Measurements from ENCODE around the gene MYD88.

MYD88 gene

GRCh38 chr3:38138349-38139190, at the start of gene MYD88:
Gene MYD88 (plus strand): TSS chr3:38138661. CDS start chr3:38138701, 40 bp downstream.
- H3K4me1 Mint-ChIP-seq (ENCODE audit: low read depth): peaks cover 80% of the 10 kb centered on the region
- H3K36me3 Mint-ChIP-seq (ENCODE audit: low read depth): peaks cover 66% of the 10 kb centered on the region
- intact Hi-C loops (cut with micrococcal nuclease): loop anchor here (5.0 kb wide), 2 partner anchors 209 to 1244 kb away; partner anchors contain the start of genes SLC25A38 and XYLB
- H3K4me3 Mint-ChIP-seq: peak within 1 kb of the TSS; percentile 96
- H3K9me3 Mint-ChIP-seq: no peaks in the 10 kb centered on the region
- peak within 1 kb of the TSS; percentile 98 for H3K27ac Mint-ChIP-seq
- no peaks in the 10 kb centered on the region for H3K27me3 Mint-ChIP-seq

DNA sequence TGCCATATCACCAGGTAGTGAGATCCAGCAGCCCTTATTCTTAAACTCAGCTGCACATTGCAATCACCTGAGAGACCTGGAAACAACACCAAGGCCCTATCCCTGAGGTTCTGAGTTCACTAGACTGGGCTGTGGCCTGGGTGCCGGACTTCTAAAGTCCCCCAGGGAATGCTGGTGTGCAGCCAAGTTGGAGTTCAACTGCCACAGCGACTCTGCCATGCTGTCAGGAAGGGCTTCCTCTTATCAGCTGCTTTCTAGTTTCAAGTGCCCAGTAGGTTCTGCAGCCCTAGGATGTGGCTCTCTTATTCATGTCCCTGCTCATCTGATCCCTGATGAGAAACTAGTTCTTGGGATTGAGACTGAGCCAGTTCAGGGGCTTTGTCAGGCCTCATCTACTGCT, 49.3 kb upstream of the MYD88 start:
- H3K4me1 Mint-ChIP-seq (ENCODE audit: low read depth): no peaks in the 10 kb centered on the region
- H3K36me3 Mint-ChIP-seq (ENCODE audit: low read depth): peaks cover 4% of the 10 kb centered on the region
- no peak overlapping the region for H3K4me3 Mint-ChIP-seq
- no peak overlapping the region for H3K27ac Mint-ChIP-seq
- H3K9me3 Mint-ChIP-seq: peaks cover 5% of the 10 kb centered on the region
- intact Hi-C loops (cut with micrococcal nuclease): no loop called here
- H3K27me3 Mint-ChIP-seq: peaks cover 2% of the 10 kb centered on the region

DNA sequence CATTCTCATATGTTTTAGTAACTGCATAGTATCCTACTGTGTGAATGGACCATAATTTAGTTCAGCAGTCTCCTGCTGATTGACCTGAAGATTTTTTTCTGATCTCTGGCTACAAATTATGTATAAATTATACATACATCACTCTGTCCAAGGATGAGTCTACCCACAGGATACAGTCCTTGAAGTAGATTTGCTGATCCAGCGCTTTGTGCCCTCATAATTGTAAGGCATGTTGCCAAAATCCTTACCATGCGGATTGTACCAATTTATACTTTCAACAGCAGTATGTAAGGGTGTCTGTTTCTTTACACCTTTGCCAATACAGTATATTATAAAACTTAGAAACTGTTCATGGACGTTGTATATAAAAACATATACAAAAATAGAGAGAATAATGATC, 48.0 kb upstream of the MYD88 start:
- Mint-ChIP-seq H3K9me3 (no peaks in the 10 kb centered on the region), H3K4me1 (ENCODE audit: low read depth) (no peaks in the 10 kb centered on the region), H3K27me3 (peaks cover 2% of the 10 kb centered on the region), H3K4me3 (no peak overlapping the region), H3K36me3 (ENCODE audit: low read depth) (no peaks in the 10 kb centered on the region), H3K27ac (no peak overlapping the region)
- intact Hi-C loops (cut with micrococcal nuclease): no loop called here

GRCh38 chr3:38094999-38095398, 43.5 kb upstream of the MYD88 start:
- H3K4me3 Mint-ChIP-seq: no peak overlapping the region
- H3K27me3 Mint-ChIP-seq: peaks cover 2% of the 10 kb centered on the region
- no peak overlapping the region for H3K27ac Mint-ChIP-seq
- H3K36me3 Mint-ChIP-seq (ENCODE audit: low read depth): no peaks in the 10 kb centered on the region
- no peaks in the 10 kb centered on the region for H3K4me1 Mint-ChIP-seq (ENCODE audit: low read depth)
- intact Hi-C loops (cut with micrococcal nuclease): no loop called here
- H3K9me3 Mint-ChIP-seq: no peaks in the 10 kb centered on the region

GRCh38 chr3:38095669-38096483, 42.6 kb upstream of the MYD88 start:
- Mint-ChIP-seq H3K27me3 (peaks cover 2% of the 10 kb centered on the region), H3K27ac (no peak overlapping the region), H3K4me3 (no peak overlapping the region), H3K9me3 (no peaks in the 10 kb centered on the region), H3K36me3 (ENCODE audit: low read depth) (no peaks in the 10 kb centered on the region), H3K4me1 (ENCODE audit: low read depth) (no peaks in the 10 kb centered on the region)
- intact Hi-C loops (cut with micrococcal nuclease): no loop called here

DNA sequence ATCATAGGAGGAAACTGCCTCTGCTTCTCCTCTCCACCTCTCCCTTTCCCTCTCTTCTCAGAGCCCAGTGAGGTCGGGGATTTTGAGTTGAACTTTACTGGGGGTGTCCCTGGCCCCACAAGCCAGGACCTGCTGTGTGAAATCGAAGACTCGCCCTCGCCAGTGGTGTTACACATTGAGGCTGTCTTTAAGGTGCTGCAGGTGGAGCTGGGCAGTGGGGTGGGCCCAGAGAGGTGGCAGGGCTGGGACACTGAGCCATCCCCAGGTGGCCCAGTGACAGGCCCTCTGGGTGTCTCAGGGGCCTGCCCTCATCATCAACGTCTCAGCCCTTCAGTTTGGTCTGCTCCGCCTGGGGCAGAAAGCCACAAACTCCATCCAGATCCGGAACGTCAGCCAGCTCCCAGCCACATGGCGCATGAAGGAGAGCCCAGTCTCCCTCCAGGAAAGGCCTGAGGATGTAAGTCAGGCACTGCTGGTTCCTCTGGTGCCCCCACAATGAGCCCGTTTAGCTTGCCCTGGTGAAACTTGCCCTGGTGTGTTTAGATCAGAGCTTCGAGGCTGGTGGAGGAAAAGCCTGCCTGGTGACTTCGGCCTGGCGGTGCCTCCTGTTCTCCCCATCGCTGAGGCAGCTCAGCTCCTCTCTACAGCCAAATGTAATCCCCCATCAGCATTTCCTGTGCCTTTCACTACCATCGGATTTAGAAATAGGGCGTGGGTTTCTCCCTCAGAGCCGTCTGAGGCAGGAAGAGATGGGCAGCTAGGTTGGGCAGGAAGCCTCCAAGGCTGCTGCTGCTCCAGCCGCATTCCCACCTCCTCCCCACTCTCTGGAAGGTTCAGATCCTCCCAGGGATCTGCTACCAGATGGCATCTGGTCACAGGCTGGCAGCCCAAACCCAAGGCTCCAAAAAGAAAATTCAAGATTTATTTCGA, 40.8 kb upstream of the MYD88 start:
- intact Hi-C loops (cut with micrococcal nuclease): no loop called here
- Mint-ChIP-seq H3K4me1 (ENCODE audit: low read depth) (peaks cover 13% of the 10 kb centered on the region), H3K9me3 (no peaks in the 10 kb centered on the region), H3K36me3 (ENCODE audit: low read depth) (no peaks in the 10 kb centered on the region), H3K4me3 (no peak overlapping the region), H3K27ac (no peak overlapping the region), H3K27me3 (peaks cover 2% of the 10 kb centered on the region)

GRCh38 chr3:38098376-38098723, 40.1 kb upstream of the MYD88 start:
- Mint-ChIP-seq H3K4me1 (ENCODE audit: low read depth) (peaks cover 19% of the 10 kb centered on the region), H3K27me3 (no peaks in the 10 kb centered on the region), H3K36me3 (ENCODE audit: low read depth) (no peaks in the 10 kb centered on the region), H3K9me3 (no peaks in the 10 kb centered on the region), H3K4me3 (no peak overlapping the region), H3K27ac (no peak overlapping the region)
- intact Hi-C loops (cut with micrococcal nuclease): no loop called here

DNA sequence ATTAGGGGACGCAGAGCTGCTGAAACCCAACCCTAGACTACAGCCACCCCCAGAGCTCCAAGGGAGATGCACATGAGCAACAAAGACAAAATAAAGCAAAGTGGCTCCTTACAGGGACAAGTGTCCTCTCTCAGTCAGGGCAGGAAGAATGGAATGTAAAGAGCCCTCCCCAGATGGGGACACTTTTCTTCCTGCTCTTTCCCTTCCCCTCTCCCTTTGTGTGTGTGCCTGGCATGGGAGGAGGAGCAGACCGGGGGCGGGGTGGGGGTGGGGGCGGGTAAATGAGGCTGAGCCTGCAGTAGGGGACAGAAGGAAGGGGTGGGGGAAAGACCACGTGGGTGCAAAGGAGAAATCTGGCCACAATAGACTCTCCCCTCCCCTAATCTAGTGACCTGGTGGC, 38.9 kb upstream of the MYD88 start:
- no peak overlapping the region for H3K27ac Mint-ChIP-seq
- H3K36me3 Mint-ChIP-seq (ENCODE audit: low read depth): no peaks in the 10 kb centered on the region
- H3K9me3 Mint-ChIP-seq: no peaks in the 10 kb centered on the region
- H3K4me3 Mint-ChIP-seq: no peak overlapping the region
- intact Hi-C loops (cut with micrococcal nuclease): no loop called here
- H3K4me1 Mint-ChIP-seq (ENCODE audit: low read depth): peaks cover 19% of the 10 kb centered on the region
- no peaks in the 10 kb centered on the region for H3K27me3 Mint-ChIP-seq

GRCh38 chr3:38100498-38100897, 38.0 kb upstream of the MYD88 start:
- H3K4me1 Mint-ChIP-seq (ENCODE audit: low read depth): peaks cover 19% of the 10 kb centered on the region
- H3K4me3 Mint-ChIP-seq: no peak overlapping the region
- H3K9me3 Mint-ChIP-seq: peaks cover 5% of the 10 kb centered on the region
- H3K27ac Mint-ChIP-seq: no peak overlapping the region
- no peaks in the 10 kb centered on the region for H3K27me3 Mint-ChIP-seq
- intact Hi-C loops (cut with micrococcal nuclease): no loop called here
- H3K36me3 Mint-ChIP-seq (ENCODE audit: low read depth): peaks cover 2% of the 10 kb centered on the region

DNA sequence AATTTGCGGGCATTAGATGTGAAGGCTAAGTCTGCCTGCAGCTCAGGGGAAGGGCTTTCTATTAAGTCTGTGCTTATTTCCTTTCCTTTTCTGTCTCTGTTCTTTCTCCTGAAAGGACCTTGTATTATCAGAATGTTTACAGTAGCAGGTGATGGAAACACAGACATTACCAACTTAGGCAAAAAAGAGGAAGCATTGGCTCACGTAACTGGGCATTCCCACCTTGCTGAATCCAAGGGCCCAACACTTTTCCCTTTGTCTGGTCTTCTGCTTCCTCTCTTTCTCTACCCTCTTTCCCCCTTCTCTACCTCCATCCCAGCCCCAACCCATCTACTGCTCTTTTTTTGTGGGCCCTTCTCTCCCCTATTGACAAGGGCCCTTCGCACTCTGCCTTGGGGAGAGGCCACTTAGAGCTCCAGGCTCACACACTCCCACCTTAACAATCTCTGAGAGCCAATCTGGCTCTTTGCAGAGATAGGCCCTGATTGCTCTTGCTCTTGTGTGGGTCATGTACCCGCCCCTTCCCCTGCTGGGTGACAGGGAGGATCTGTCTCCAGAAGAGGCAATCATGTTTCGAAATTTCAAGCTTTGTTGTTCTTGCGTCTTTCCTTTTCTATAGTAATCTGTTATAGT, 36.5 kb upstream of the MYD88 start:
- peaks cover 6% of the 10 kb centered on the region for H3K36me3 Mint-ChIP-seq (ENCODE audit: low read depth)
- H3K27me3 Mint-ChIP-seq: no peaks in the 10 kb centered on the region
- intact Hi-C loops (cut with micrococcal nuclease): no loop called here
- H3K4me1 Mint-ChIP-seq (ENCODE audit: low read depth): peaks cover 19% of the 10 kb centered on the region
- peak overlapping the region; percentile 34 for H3K4me3 Mint-ChIP-seq
- peak overlapping the region; percentile 59 for H3K27ac Mint-ChIP-seq
- peaks cover 11% of the 10 kb centered on the region for H3K9me3 Mint-ChIP-seq

- H3K27ac Mint-ChIP-seq: peak overlapping the region; percentile 59
- H3K4me1 Mint-ChIP-seq (ENCODE audit: low read depth): peaks cover 22% of the 10 kb centered on the region
- peaks cover 6% of the 10 kb centered on the region for H3K36me3 Mint-ChIP-seq (ENCODE audit: low read depth)
- H3K4me3 Mint-ChIP-seq: peak overlapping the region; percentile 34
- H3K9me3 Mint-ChIP-seq: peaks cover 11% of the 10 kb centered on the region
- intact Hi-C loops (cut with micrococcal nuclease): no loop called here
- H3K27me3 Mint-ChIP-seq: no peaks in the 10 kb centered on the region
These were observed 36.0 kb upstream of the MYD88 start for GRCh38 chr3:38102444-38102814.

- Mint-ChIP-seq H3K9me3 (peaks cover 11% of the 10 kb centered on the region), H3K36me3 (ENCODE audit: low read depth) (peaks cover 6% of the 10 kb centered on the region), H3K4me3 (no peak overlapping the region), H3K27me3 (no peaks in the 10 kb centered on the region), H3K4me1 (ENCODE audit: low read depth) (peaks cover 52% of the 10 kb centered on the region), H3K27ac (no peak overlapping the region)
- intact Hi-C loops (cut with micrococcal nuclease): no loop called here
These were observed 32.9 kb upstream of the MYD88 start for GRCh38 chr3:38105525-38105924.

DNA sequence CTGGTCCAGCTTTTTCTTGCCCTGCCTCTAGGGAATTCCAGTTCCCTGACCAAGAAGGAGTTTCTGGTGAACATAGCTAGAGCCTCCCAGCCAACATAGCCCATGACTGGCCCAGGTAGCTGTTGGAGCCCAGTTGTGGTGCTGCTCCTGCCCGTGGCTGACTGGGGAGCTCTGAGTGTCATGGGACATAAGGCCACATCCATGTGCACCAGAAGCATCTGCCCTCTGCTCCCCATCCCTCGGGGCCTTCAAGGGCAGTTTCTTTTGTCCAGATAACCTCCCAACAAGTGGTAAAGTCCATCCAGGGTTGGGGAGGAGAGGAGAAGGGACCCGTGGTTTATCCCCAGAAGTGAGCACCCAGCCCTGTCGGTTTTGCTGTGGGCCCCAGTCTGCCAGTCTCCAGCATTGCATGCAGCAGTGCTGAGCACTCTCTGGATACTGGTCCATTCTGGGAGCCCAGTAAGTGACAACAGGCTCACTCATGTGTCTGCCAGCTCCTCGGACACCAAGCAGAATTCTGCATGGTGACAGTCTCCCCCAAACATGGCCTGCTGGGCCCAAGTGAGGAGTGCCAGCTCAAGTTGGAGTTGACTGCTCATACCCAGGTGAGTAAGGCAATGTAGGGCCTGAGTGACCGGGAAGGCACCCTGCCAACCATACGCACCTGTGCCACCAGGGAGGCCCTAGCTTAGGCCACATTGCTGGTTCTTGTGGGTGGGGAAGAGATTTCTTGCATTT, 30.4 kb upstream of the MYD88 start:
- Mint-ChIP-seq H3K36me3 (ENCODE audit: low read depth) (peaks cover 6% of the 10 kb centered on the region), H3K4me3 (no peak overlapping the region), H3K27me3 (no peaks in the 10 kb centered on the region), H3K9me3 (peaks cover 11% of the 10 kb centered on the region), H3K27ac (no peak overlapping the region), H3K4me1 (ENCODE audit: low read depth) (peaks cover 36% of the 10 kb centered on the region)
- intact Hi-C loops (cut with micrococcal nuclease): no loop called here
